Astrocyte of the spinal cord (primary cell): ENCODE results near the gene HAUS6.
"Not testable (repeated sequence)": the region's sequence is repeated elsewhere in the genome, so short reads cannot be mapped to it uniquely, and the experiment has no call there.

Experiments used
- DNase-seq: peaks from one replicate; pipeline ENCODE4 v3.0.0; 2011; ENCODE audit warnings: low read depth, low spot score
- H3K4me3 ChIP-seq: 2 replicates; pipeline ENCODE4 v1.5.1; 2011; ENCODE audit warnings: low read depth, mild to moderate bottlenecking, low read length, moderate library complexity
- CTCF ChIP-seq: IDR thresholded peaks from 2 replicates; pipeline ENCODE4 v1.5.1; 2012; ENCODE audit warnings: low read depth, mild to moderate bottlenecking, low read length, inconsistent platforms
- in situ Hi-C: cut with HindIII; loops from 2 replicates; pipeline ENCODE4 v1.10.0; 2017; ENCODE audit warnings: low sequenced_read_pairs

HAUS6 gene

GRCh38 chr9:19117039-19117716 lies 14.5 kb upstream of the HAUS6 start:
- DNase-seq = no peak
- no peak for TF ChIP-seq CTCF
- no peak overlapping the region for H3K4me3 ChIP-seq
- in situ Hi-C loops = no loop called here

DNA sequence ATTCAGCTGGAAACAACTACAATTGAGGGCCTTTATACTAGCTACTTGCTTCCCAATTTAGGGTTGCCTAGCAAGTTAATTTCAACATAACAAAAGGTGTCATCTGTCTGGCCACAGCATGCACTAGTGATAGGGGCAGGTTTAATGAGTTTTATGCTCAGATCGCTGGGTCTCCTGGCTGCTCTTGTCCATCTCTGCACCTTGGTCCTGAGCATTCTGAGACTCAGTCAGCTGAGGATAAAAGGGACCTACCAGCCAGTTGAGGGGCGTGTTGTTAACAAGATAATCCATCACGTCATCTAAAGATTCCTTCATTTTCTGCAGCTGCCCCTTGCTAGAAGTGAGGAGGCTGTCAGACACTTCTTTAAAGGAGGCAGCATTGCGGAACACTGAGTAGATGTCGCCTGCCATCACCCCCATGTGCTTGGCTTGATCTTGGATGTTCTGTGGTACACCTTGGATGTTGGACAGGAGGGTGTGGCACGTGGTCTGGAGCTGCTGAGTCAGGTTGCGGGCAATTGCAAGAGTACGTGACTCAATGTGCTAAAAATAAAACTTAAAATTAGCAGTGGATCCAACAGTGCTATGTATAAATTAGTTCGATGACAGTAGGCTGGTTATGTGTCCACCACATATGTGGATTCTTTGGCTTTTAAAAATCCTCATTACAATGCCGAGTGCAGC lies 13.5 kb upstream of the HAUS6 start:
- in situ Hi-C loops = no loop called here
- peak; percentile 75 for DNase-seq
- H3K4me3 ChIP-seq = no peak overlapping the region
- no peak for TF ChIP-seq CTCF

- DNase-seq = peak; percentile 10
- no peak overlapping the region for H3K4me3 ChIP-seq
- no peak for TF ChIP-seq CTCF
- in situ Hi-C loops = no loop called here
Observed at GRCh38 chr9:19114680-19115270, 12.1 kb upstream of the HAUS6 start.

GRCh38 chr9:19113964-19114679 lies 11.4 kb upstream of the HAUS6 start:
- H3K4me3 ChIP-seq = no peak overlapping the region
- no peak for DNase-seq
- in situ Hi-C loops = no loop called here
- TF ChIP-seq CTCF = no peak

GRCh38 chr9:19113064-19113611 lies 10.4 kb upstream of the HAUS6 start:
- H3K4me3 ChIP-seq, DNase-seq, in situ Hi-C loops: not testable (repeated sequence)

- in situ Hi-C loops = no loop called here
- no peak overlapping the region for H3K4me3 ChIP-seq
- no peak for DNase-seq
- TF ChIP-seq CTCF = no peak
Observed at GRCh38 chr9:19108038-19108437, 5.3 kb upstream of the HAUS6 start.
